T-helper 22 cell (primary cell): ENCODE results near the gene SERINC1.

ENCODE experiments used
- DNase-seq: peaks from one replicate; pipeline ENCODE4 v3.0.0-alpha.2; 2020; ENCODE audit warnings: low read depth

Gene SERINC1

GRCh38 chr6:122432816-122433215 lies 38.8 kb downstream of the SERINC1 start:
- DNase-seq, result no peak

DNA sequence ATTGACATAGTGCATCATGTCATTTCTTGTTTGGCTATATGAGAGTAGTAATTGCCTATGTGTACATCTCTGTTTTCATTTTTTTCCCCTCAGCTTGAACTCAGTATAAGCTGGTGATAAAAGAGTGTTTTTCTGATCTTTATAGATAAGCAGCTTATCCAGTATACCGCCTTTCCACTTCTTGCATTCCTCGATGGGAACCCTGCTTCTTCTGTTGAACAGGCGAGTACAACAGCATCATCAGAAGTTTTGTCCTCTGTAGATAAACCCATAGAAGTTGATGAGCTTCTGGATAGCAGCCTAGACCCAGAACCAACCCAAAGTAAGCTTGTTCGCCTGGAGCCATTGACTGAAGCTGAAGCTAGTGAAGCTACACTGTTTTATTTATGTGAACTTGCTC lies 39.8 kb downstream of the SERINC1 start:
- no peak for DNase-seq

DNA sequence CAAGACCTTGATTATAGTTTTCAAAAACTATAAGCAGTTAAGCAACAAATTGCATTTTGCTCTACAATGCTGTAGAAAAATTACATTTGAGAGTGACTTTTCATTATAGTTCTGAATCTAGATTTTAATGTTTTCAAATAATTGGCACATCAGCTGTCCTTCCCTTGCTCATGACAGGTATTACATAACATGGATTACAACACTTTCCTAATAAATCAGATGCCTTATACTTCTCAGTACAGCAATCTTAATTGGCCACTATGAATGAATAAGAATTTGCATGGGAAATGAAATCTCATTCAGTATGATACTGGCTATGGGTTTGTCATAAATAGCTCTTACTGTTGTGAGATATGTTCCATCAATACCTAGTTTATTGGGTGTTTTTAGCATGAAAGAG lies 42.3 kb downstream of the SERINC1 start:
- no peak for DNase-seq

DNA sequence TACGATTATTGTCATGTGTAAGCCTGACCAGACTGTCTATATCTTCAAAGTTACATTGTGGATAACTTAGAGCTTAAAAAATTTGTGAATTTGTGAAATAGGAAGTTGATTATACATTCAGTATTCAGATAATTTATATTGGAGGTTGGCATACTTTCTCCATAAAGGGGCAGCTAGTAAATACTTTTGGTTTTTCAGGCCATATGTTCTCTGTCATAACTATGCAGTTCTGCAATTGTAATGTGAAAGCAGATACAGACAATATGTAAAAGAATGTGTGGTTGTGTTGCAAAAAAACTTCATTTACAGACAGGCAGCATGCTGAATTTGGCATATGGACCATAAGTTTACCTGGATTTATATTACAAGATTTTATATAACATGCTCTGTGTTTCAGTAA lies 42.8 kb downstream of the SERINC1 start:
- DNase-seq, result no peak

DNA sequence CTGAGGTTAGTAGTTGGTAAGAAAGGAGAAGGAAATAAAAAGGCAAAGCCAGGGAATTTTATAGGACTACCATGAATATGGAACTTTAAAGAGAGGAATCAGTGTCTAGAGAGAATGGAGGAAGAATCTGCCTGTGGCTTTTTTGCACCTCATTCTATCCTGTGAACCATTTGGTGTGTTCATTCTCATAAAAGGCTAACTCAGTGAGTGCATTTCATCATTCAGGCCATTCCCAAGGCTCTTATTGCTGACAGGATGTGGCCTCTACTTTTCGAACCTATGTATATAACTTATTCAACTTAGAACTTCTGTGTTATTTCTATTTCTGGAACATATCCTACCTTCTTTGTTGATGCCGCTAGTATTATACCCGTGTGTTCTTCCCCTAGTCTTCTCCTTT lies 45.0 kb downstream of the SERINC1 start:
- DNase-seq, result no peak

DNA sequence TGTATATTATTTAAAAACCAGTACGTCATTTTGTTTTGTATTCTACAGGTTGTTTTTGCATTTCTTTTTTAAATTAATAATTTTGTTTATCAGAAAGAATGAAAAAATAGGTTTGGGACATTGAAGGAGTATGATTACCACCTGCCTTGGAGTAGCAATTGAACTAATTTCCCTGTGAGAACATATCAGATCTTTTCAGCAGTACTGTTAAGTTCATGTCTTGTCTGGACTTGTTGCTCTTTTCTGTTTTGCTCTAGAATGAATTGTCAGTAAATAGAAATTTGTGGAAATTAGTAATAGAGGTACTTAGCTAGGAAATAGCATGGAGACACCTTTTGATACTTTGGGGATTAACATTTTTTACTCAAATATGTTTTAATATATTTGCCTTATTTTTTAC lies 47.9 kb downstream of the SERINC1 start:
- DNase-seq, result no peak

- DNase-seq, result no peak
These were observed 48.9 kb downstream of the SERINC1 start for GRCh38 chr6:122422614-122423267.

DNA sequence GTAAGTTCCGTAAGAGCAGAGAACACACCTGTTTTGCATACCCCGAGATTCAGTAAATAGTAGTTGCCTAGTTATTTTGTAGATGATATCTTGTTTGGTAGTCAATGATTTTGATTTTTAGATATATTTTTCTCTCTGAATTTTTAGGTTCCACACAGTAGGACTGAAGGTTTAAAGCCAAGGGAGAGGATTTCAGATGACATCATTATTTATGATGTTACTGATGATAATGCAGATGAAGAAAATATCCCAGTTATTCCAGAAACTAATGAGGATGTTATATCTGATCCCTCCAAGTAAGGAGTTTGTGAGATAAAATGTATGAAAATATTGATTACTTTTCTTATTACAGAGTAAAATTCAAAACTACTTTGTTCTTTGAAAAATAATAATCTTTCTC lies 49.6 kb downstream of the SERINC1 start:
- no peak for DNase-seq

- no peak for DNase-seq
These were observed 54.8 kb downstream of the SERINC1 start for GRCh38 chr6:122416825-122417224.

GRCh38 chr6:122412001-122412400 lies 59.6 kb downstream of the SERINC1 start:
- DNase-seq, result no peak

DNA sequence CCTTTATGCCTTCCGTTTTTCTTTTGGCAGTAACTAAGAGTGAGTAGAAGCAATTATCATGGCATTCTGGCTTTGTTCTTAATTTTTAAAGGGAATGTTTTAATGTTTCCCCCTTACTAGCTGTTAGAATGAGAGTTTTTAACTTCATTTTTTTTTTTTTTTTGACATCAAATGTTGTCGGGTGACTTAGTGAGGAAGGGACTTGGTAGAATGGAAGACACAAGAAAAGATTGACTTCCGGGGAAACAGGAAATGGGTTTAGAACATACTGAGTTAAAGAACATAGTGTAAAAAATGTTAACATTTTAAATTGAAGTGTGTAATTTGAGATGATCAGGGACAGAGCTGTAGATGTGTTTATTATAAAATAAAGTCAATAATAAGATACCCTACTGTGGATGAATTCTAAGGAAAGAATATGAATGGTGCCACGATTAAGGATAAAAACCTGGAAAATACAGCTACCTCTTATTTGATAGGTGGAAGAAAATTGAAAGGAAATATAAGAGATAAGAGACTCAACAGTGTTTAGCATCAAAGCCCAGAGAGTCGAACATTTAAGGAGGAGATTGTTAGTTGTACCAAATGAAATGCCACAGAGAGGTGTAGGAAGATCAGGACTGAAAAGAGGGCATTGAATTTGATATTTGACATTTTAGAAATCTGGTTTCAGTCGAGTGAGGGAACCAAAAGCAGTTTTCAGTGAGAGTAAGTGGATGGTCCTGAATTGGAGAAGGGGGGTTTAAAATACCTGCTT lies 62.7 kb downstream of the SERINC1 start:
- no peak for DNase-seq

GRCh38 chr6:122408240-122408639 lies 63.4 kb downstream of the SERINC1 start:
- no peak for DNase-seq

GRCh38 chr6:122407712-122408111 lies 63.9 kb downstream of the SERINC1 start:
- no peak for DNase-seq

DNA sequence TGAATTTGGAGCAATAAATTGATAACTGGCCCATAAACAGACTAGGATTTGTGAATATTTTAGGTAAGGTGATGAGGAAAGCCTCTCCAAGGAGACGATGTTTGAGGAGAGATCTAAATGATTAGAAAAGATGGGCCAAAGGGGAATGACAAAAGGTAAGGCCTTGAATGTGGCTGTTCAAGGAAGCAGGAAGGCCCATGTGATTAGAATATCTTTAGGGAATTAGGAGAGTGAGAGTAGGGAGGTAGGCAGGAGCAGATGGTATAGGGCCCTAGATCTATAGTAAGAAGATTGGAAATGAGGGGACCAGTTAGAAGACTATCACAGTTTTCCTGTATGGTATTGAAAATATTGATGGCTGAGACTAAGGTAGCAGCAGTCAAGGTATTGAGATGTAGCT lies 65.4 kb downstream of the SERINC1 start:
- no peak for DNase-seq

DNA sequence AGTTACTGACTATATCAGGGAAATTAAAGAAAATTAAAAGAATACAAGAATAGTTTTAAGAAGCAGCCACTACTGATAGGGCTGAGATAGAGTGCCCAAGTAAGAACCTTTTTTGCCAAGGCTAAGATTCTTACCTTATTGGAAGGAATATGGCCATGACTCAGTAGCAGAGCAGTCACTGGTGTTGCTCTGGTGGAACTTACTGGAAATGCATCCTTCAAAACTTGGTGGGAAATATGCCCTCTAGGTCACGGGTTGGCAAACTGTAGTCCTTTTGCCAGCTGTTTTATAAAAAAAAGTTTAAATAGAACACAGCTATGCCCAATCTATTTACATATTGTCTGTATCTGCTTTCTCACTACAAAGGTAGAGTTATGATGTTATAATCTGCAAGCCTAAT lies 66.2 kb downstream of the SERINC1 start:
- no peak for DNase-seq

- DNase-seq, result no peak
These were observed 67.2 kb downstream of the SERINC1 start for GRCh38 chr6:122404444-122404843.

DNA sequence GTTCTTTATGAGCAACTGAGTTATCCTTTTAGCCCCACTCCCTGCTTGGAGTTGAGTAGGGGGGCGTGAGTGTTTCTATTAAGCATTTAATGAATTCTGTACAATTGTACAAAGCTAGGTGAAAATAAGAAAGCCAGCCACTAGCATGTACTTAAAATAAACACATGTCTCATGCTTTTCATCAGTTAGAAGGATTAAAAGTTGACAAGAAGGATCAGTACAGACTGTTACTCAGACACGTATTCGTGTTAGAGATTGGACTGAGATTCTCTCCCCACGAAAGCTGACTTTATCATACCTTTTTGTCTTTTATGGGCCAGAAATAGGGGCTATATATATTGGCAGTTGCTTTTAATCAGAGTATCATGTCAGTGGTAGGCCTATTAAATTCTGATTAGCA lies 70.5 kb downstream of the SERINC1 start:
- DNase-seq, result no peak

DNA sequence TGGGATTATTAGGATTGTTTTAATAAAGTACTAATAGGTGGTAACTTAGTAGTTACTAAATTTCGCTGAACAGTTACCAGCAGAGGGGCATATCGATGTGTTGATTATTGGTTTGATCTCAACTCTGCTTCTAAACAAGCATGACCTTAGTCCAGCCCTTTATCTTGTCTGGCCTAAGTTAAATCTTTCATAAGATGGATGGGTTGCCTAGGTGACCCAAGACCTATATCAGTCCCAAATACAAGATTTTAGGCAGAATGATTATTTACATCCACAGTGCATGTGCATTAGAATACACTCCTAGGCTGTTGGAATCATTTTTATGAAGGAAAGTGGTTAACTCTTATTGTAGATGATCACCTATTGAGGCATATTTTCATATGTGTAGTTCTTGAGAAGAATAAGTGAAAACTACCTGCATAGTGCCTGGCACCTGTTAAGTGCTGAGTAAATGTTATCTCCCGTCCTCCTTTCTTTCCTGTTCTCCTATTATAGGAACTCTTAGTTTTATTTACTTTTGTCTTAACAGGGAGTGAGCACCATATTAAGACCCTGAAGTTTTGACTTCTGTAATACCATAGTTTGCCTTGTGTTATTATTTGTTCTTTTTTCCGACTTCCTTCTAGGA lies 71.0 kb downstream of the SERINC1 start:
- no peak for DNase-seq

GRCh38 chr6:122400121-122400450 lies 71.5 kb downstream of the SERINC1 start:
- DNase-seq, result no peak

- DNase-seq, result peak; percentile 92
These were observed 72.1 kb downstream of the SERINC1 start, which contains the start of gene HSF2 for GRCh38 chr6:122399348-122400120. TSS of gene HSF2 (plus strand) at chr6:122399652. CDS start at chr6:122399738, 86 bp downstream.

GRCh38 chr6:122399055-122399347 lies 72.6 kb downstream of the SERINC1 start:
- no peak for DNase-seq

- DNase-seq, result no peak
These were observed 77.6 kb downstream of the SERINC1 start for GRCh38 chr6:122394016-122394415.

DNA sequence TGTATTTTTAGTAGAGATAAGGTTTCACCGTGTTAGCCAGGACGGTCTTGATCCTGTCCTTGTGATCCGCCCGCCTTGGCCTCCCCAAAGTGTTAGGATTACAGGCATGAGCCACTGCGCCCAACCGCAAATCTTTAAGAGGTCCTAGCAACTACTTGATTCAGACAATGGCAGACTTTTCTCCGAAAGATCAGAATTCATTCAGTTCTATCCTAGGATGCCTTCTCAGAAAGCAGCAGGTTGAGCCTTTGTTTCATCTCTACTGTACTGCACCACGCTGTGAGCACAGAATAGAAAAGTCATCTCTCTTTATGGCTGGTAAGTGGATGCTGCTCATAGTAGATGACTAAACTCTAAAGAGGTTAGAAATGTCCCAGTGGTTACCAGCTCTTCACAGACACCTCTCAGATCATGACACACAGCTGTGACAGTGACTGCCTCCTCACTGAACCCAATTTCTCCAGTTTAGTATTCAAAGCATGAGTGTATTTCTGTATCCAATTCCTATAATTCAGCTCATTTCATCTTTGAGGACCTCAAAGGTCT lies 78.2 kb downstream of the SERINC1 start:
- no peak for DNase-seq
